HepG2 (cell line): ENCODE measurements around the gene TNFAIP2. TPM values are rescaled to one million over a fixed set of nuclear protein-coding genes. Genes with fewer than 3 reads are reported as not detected.

Source experiments
- ATAC-seq: fragments of 200-7000 bp; cut with Tn5 transposase; 3 replicates; pipeline ENCODE4 v1.9.1; 2020; ENCODE audit warnings: mild to moderate bottlenecking, moderate library complexity
- BruUV-seq: library from RNA; stranded (reverse); fragments of 400-500 nt; replicated peaks from 2 replicates; lab custom pipeline; 2021; lab: Mats Ljungman, UMichigan
- CTCF ChIA-PET: fragments of 300-600 bp; formaldehyde crosslinking; extraction: SDS; loops from one replicate; lab custom pipeline; 2021; ENCODE audit warnings: low total read pairs, inconsistent platforms, low intra/inter-chr PET ratio; lab: Yijun Ruan, JAX
- POLR2A ChIA-PET: fragments of 350-600 bp; sonication (Branson Sonifier 250); formaldehyde crosslinking; loops from one replicate; lab custom pipeline; 2020; ENCODE audit warnings: antibody characterized with exemption, inconsistent platforms; lab: Yijun Ruan, JAX
- DNase-seq: peaks from one replicate; pipeline ENCODE4 v3.0.0-alpha.2; 2015; ENCODE audit warnings: low spot score
- FAIRE-seq: peaks from 3 replicates; lab custom pipeline; 2011; peaks lifted over from hg19 to GRCh38; lab: Jason Lieb, UNC
- H2AFZ ChIP-seq: one replicate; pipeline ENCODE4 v1.6.1; 2011; ENCODE audit warnings: low read length, inconsistent platforms
- H3K27ac ChIP-seq: fragments of 300-600 bp; 3 replicates; pipeline ENCODE4 v1.8.0; 2011; ENCODE audit warnings: mixed run types, mild to moderate bottlenecking, mixed read lengths, low read length, inconsistent platforms; ENCODE audit not compliant: insufficient read depth; ENCODE audit errors: extremely low read length
- H3K27me3 ChIP-seq, 2 experiments: fragments of 200-600 bp in 1 of 2; 2 replicates in 1 of 2; 3 replicates in 1 of 2; pipeline versions ENCODE4 v1.6.0 to v1.8.0; 2011; ENCODE audit warnings: low read length in 2 of 2, mild to moderate bottlenecking in 2 of 2, moderate library complexity in 2 of 2, inconsistent platforms in 1 of 2; ENCODE audit not compliant: insufficient read depth in 2 of 2, control insufficient read depth in 1 of 2
- H3K36me3 ChIP-seq, 2 experiments: fragments of 200-600 bp in 1 of 2; replicated peaks in 1 of 2; 2 replicates in 1 of 2; 3 replicates in 1 of 2; pipeline versions ENCODE4 v1.5.1 to v1.8.0; 2011; ENCODE audit warnings: low read length in 2 of 2, inconsistent platforms in 1 of 2; ENCODE audit not compliant: insufficient read depth in 2 of 2, control insufficient read depth in 1 of 2
- H3K4me1 ChIP-seq: 2 replicates; pipeline ENCODE4 v1.5.1; 2012; ENCODE audit warnings: low read length, inconsistent platforms; ENCODE audit not compliant: insufficient read depth
- H3K4me2 ChIP-seq: 2 replicates; pipeline ENCODE4 v1.6.0; 2011; ENCODE audit warnings: low read depth, low read length, inconsistent platforms
- H3K4me3 ChIP-seq, 3 experiments: fragments of 200-600 bp in 1 of 3; sonication (generic), shearing (Covaris generic) in 1 of 3; replicated peaks in 1 of 3; 2 replicates each; pipeline ENCODE4 v1.5.1; 2011 to 2016; ENCODE audit warnings: low read length in 3 of 3, inconsistent platforms in 2 of 3, low read depth in 2 of 3, mild to moderate bottlenecking in 2 of 3, control low read depth in 1 of 3, mixed read lengths in 1 of 3; ENCODE audit not compliant: insufficient read depth in 1 of 3
- H3K79me2 ChIP-seq: one replicate; pipeline ENCODE4 v1.6.1; 2011; ENCODE audit warnings: low read length, inconsistent platforms; ENCODE audit not compliant: insufficient read depth
- H3K9ac ChIP-seq: 2 replicates; pipeline ENCODE4 v1.6.0; 2011; ENCODE audit warnings: mild to moderate bottlenecking, low read depth, low read length, inconsistent platforms; ENCODE audit not compliant: insufficient read depth
- H3K9me3 ChIP-seq: 2 replicates; pipeline ENCODE4 v1.5.1; 2012; ENCODE audit warnings: mild to moderate bottlenecking, low read length
- H4K20me1 ChIP-seq: 2 replicates; pipeline ENCODE4 v1.6.0; 2011; ENCODE audit warnings: inconsistent platforms, mild to moderate bottlenecking, low read length, moderate library complexity; ENCODE audit not compliant: insufficient read depth
- FOXP1 ChIP-seq, 2 experiments: fragments of 450-650 bp in 1 of 2; IDR thresholded peaks; 2 replicates each; pipeline ENCODE4 v1.6.1; 2017 to 2018; ENCODE audit warnings: antibody characterized with exemption in 1 of 2
- NFAT5 ChIP-seq: sonication (generic); formaldehyde crosslinking; IDR thresholded peaks from 2 replicates; pipeline ENCODE4 v1.4.0; 2020; ENCODE audit warnings: missing genetic modification reagents
- SRSF4 ChIP-seq: fragments of 200-400 bp; formaldehyde crosslinking; IDR thresholded peaks from one replicate; pipeline ENCODE4 v1.6.1; 2018; ENCODE audit warnings: mild to moderate bottlenecking, low read depth, low read length, moderate library complexity; ENCODE audit not compliant: poor library complexity, severe bottlenecking
- ZNF382 ChIP-seq: sonication (generic); formaldehyde crosslinking; IDR thresholded peaks from 2 replicates; pipeline ENCODE4 v1.5.0; 2020; ENCODE audit warnings: missing genetic modification reagents, mild to moderate bottlenecking, borderline replicate concordance
- WGBS: methylation state at CpG from one replicate; pipeline ENCODE4 v1.1.6; 2017; ENCODE audit warnings: low lambda C conversion rate; 5-methylcytosine and 5-hydroxymethylcytosine counted together
- in situ Hi-C: cut with HindIII; loops from 2 replicates; pipeline ENCODE4 v1.10.0; 2017; ENCODE audit warnings: low pct_unique_long_range_greater_than_20kb; ENCODE audit not compliant: extremely low pct_ligation_motif_present
- intact Hi-C: fragments of 100-400 bp; cut with micrococcal nuclease; formaldehyde crosslinking; loops from one replicate; pipeline ENCODE4 v1.10.0; 2022; ENCODE audit not compliant: unreplicated experiment
- polyA plus RNA-seq, 8 experiments: library from polyadenylated mRNA; depleted of rRNA in 3 of 8; stranded (reverse) in 7 of 8; unstranded in 1 of 8; fragments of >200 nt; fragmentation: Illumina TruSeq in 4 of 8; extraction: Trizol in 4 of 8; gene quantifications; 2 replicates each; pipeline versions ENCODE4 v1.2.1 to v1.2.3, GENCODE V29; 2011 to 2016; ENCODE audit warnings: low read depth in 4 of 8, missing spikeins in 1 of 8, mixed read lengths in 1 of 8; ENCODE audit not compliant: insufficient read depth in 1 of 8
- total RNA-seq, 5 experiments: library from RNA; depleted of rRNA; stranded (reverse); fragments of >200 nt; fragmentation: Illumina TruSeq; extraction: Trizol; gene quantifications; 2 replicates each; pipeline ENCODE4 v1.2.3, GENCODE V29; 2016; ENCODE audit warnings: low read depth in 1 of 5

Gene TNFAIP2
- total and polyA plus RNA-seq, 2 of the 13 experiments (the other 11 are each of a cell fraction or from before 2014, with no cell fraction given) = 0.46 to 1.5 TPM

- Histone ChIP-seq H3K79me2 (no peaks in the 10 kb centered on the region), H3K4me1 (peaks cover 40% of the 10 kb centered on the region), H3K4me3 (no peak overlapping the region), H3K36me3 (no peaks in the 10 kb centered on the region), H3K9me3 (no peaks in the 10 kb centered on the region), H3K4me2 (no peak overlapping the region), H2AFZ (no peak overlapping the region), H3K27me3 (peaks cover 0 to 31% of the 10 kb centered on the region in 2 experiments; a peak in 4 of 5 replicates), H3K27ac (no peak overlapping the region), H3K9ac (no peak overlapping the region), H4K20me1 (no peaks in the 10 kb centered on the region)
- FAIRE-seq (no peak), DNase-seq (no peak), ATAC-seq (no peak)
- TF ChIP-seq NFAT5 (CRISPR knock-in tag) = no peak
- TF ChIP-seq FOXP1 (IDR thresholded peaks at IDR 0.05) = 0 out of 2 replicates have a peak, but pooled peaks have one; percentile 18
- no peak for TF ChIP-seq FOXP1 (CRISPR knock-in tag; IDR thresholded peaks at IDR 0.05)
- no peak for TF ChIP-seq SRSF4
- no peak for TF ChIP-seq ZNF382
- 31% methylated on average over 2 of the region's 2 CpGs for WGBS
- in situ Hi-C loops (no loop called here), intact Hi-C loops (no loop called here)
- BruUV-seq = no TSS peak
- ChIA-PET POLR2A (no interaction called here), CTCF (no interaction called here)
Observed at GRCh38 chr14:103081951-103082350, 41.3 kb upstream of the TNFAIP2 start.
